COLO829 (cell line): Measurements from ENCODE around the gene AMDHD2.

Experiments used
- DNase-seq: peaks from one replicate; pipeline ENCODE4 v3.0.0; 2012; ENCODE audit warnings: low spot score

AMDHD2 gene

GRCh38 chr16:2500430-2500917, 19.7 kb upstream of the AMDHD2 start:
- DNase-seq, result no peak

GRCh38 chr16:2500918-2501750, 19.0 kb upstream of the AMDHD2 start:
- DNase-seq, result peak; percentile 64

GRCh38 chr16:2501946-2502895, 17.9 kb upstream of the AMDHD2 start:
- DNase-seq, result no peak

GRCh38 chr16:2505695-2506094, 14.5 kb upstream of the AMDHD2 start:
- no peak for DNase-seq

- no peak for DNase-seq
Measured at GRCh38 chr16:2507052-2507659, 13.0 kb upstream of the AMDHD2 start.

- no peak for DNase-seq
Measured at GRCh38 chr16:2507665-2508064, 12.5 kb upstream of the AMDHD2 start.

GRCh38 chr16:2508722-2509400, 11.3 kb upstream of the AMDHD2 start:
- DNase-seq, result no peak

- DNase-seq, result no peak
Measured at GRCh38 chr16:2511128-2511800, 8.9 kb upstream of the AMDHD2 start.

- no peak for DNase-seq
Measured at GRCh38 chr16:2511996-2512734, 8.0 kb upstream of the AMDHD2 start.

GRCh38 chr16:2512735-2513404, 7.3 kb upstream of the AMDHD2 start:
- no peak for DNase-seq

GRCh38 chr16:2513405-2514332, 6.5 kb upstream of the AMDHD2 start, which contains the start of gene ATP6V0C:
Gene ATP6V0C, plus strand, starts transcription at chr16:2513952. Its CDS starts 152 bp downstream, at chr16:2514104.
- DNase-seq, result peak; percentile 97

- no peak for DNase-seq
Measured at GRCh38 chr16:2514333-2515179, 5.6 kb upstream of the AMDHD2 start.

GRCh38 chr16:2515180-2515851, 4.9 kb upstream of the AMDHD2 start:
- no peak for DNase-seq

GRCh38 chr16:2516391-2517240, 3.6 kb upstream of the AMDHD2 start:
- DNase-seq, result peak; percentile 70

- no peak for DNase-seq
Measured at GRCh38 chr16:2517954-2518605, 2.1 kb upstream of the AMDHD2 start.
